Measurements from ENCODE around the gene SULF2.

- no peak for TF ChIP-seq ARNTL (CRISPR knock-in tag; IDR thresholded peaks at IDR 0.05; ENCODE audit: borderline replicate concordance, low read depth)
- no peak for TF ChIP-seq CREB5 (CRISPR knock-in tag; IDR thresholded peaks at IDR 0.05; ENCODE audit: low read depth)
These were observed 74.6 kb downstream of the SULF2 start for GRCh38 chr20:47710665-47711045.
